Measurements from ENCODE around the gene RNF187.

RNF187 gene

DNA sequence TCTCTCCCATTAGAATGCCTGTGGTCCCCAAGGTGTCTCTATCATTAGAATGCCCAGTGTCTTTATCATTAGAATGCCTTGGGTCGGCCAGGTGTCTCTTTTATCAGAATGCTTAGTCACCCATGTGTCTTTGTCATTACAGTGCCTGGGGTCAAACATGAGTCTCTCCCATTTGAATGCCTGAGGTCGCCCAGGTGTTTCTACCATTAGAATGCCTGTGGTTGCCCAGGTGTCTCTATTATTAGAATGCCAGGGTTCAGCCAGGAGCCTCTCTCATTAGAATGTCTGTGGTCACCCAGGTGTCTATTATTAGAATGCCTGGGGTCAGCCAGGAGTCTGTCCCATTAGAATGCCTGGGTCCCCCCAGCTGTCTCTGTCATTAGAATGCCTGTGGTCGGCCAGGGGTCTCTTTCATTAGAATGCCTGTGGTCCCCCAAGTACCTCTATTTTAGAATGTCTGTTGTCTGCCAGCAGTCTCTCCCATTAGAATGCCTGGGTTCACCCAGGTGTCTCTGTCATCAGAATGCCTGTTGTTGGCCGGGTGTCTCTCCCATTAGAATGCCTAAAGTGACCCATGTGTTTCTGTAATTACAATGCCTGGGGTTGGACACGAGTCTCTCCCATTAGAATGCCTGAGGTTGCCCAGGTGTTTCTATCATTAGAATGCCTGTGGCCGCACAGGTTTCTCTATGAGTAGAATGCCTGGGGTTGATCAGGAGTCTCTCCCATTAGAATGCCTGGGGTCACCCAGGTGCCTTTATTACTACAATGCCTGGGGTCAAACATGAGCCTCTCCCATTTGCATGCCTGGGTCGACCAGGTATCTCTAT lies 57.1 kb downstream of the RNF187 start:
- no peak for TF ChIP-seq EZH2 (IDR thresholded peaks at IDR 0.05; ENCODE audit: borderline replicate concordance, low read depth, low read length, severe bottlenecking)
- TF ChIP-seq, protein P1, sequence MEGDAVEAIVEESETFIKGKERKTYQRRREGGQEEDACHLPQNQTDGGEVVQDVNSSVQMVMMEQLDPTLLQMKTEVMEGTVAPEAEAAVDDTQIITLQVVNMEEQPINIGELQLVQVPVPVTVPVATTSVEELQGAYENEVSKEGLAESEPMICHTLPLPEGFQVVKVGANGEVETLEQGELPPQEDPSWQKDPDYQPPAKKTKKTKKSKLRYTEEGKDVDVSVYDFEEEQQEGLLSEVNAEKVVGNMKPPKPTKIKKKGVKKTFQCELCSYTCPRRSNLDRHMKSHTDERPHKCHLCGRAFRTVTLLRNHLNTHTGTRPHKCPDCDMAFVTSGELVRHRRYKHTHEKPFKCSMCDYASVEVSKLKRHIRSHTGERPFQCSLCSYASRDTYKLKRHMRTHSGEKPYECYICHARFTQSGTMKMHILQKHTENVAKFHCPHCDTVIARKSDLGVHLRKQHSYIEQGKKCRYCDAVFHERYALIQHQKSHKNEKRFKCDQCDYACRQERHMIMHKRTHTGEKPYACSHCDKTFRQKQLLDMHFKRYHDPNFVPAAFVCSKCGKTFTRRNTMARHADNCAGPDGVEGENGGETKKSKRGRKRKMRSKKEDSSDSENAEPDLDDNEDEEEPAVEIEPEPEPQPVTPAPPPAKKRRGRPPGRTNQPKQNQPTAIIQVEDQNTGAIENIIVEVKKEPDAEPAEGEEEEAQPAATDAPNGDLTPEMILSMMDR (IDR thresholded peaks at IDR 0.05; ENCODE audit: borderline replicate concordance, extremely low read depth, low read length, poor library complexity, severe bottlenecking): no peak
- no peak overlapping the region for H3K4me2 ChIP-seq (ENCODE audit: insufficient read depth, low read length)
- H3K4me1 ChIP-seq (ENCODE audit: insufficient read depth, low read length): no peaks in the 10 kb centered on the region
- no peak overlapping the region for H3K4me3 ChIP-seq (ENCODE audit: low read depth in 1 of 2, low read length in 2 of 2)
- no peaks in the 10 kb centered on the region for H3K79me2 ChIP-seq (ENCODE audit: insufficient read depth, low read length)
- H3K9me3 ChIP-seq (ENCODE audit: insufficient read depth, low read length, severe bottlenecking): no peaks in the 10 kb centered on the region
- no peaks in the 10 kb centered on the region for H3K36me3 ChIP-seq (ENCODE audit: insufficient read depth, low read length)
- no peaks in the 10 kb centered on the region for H4K20me1 ChIP-seq (ENCODE audit: insufficient read depth, low read length)
- no peaks in the 10 kb centered on the region for H3K27me3 ChIP-seq (ENCODE audit: insufficient read depth, low read length, poor library complexity)
- ATAC-seq (ENCODE audit: insufficient read depth, low read depth) (no peak), DNase-seq (no peak)
- H2AFZ ChIP-seq (ENCODE audit: low read depth, low read length): no peak overlapping the region
- no peak overlapping the region for H3K9ac ChIP-seq (ENCODE audit: low read depth, low read length)
- H3K27ac ChIP-seq (ENCODE audit: low read length): no peak overlapping the region

DNA sequence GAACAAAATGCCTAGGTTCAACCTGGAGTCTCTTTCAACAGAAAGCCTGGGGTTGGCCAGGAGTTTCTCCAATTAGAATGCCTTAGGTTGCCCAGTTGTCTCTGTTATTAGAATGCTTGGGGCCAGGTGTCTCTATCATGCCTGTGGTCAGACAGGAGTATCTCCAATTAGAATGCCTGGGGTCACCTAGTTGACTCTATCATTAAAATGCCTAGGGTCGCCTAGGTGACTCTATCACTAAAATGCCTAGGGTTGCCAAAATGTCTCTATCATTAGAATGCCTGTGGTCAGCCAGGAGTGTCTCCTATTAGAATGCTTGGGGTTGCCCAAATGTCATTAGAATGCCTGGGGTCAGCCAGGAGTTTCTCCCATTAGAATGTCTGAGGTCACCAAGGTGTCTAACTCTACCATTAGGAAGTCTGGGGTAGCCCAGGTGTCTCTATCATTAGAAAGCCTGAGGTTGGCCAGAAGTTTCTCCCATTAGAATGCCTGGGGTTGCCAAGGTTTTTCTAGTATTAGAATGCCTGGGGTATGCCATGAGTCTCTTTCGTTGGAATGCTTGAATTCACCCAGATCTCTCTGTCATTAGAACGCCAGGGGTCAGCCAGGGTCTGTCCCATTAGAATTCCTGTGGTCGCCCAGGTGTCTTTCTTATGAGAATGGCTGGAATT lies 57.9 kb downstream of the RNF187 start:
- Histone ChIP-seq H3K27me3 (ENCODE audit: insufficient read depth, low read length, poor library complexity) (no peaks in the 10 kb centered on the region), H3K79me2 (ENCODE audit: insufficient read depth, low read length) (no peaks in the 10 kb centered on the region), H3K4me1 (ENCODE audit: insufficient read depth, low read length) (no peaks in the 10 kb centered on the region), H3K9ac (ENCODE audit: low read depth, low read length) (no peak overlapping the region), H3K27ac (ENCODE audit: low read length) (no peak overlapping the region), H3K4me3 (ENCODE audit: low read depth in 1 of 2, low read length in 2 of 2) (no peak overlapping the region), H3K9me3 (ENCODE audit: insufficient read depth, low read length, severe bottlenecking) (no peaks in the 10 kb centered on the region), H2AFZ (ENCODE audit: low read depth, low read length) (no peak overlapping the region), H4K20me1 (ENCODE audit: insufficient read depth, low read length) (no peaks in the 10 kb centered on the region), H3K36me3 (ENCODE audit: insufficient read depth, low read length) (no peaks in the 10 kb centered on the region), H3K4me2 (ENCODE audit: insufficient read depth, low read length) (no peak overlapping the region)
- DNase-seq (no peak), ATAC-seq (ENCODE audit: insufficient read depth, low read depth) (no peak)
- no peak for TF ChIP-seq EZH2 (IDR thresholded peaks at IDR 0.05; ENCODE audit: borderline replicate concordance, low read depth, low read length, severe bottlenecking)

Data from DND-41 (cell line).